WTC11 (cell line): ENCODE data around the gene RASAL2. TPM values are rescaled to one million over a fixed set of nuclear protein-coding genes. Genes with fewer than 3 reads are reported as not detected.

Experiments used
- ATAC-seq: fragments of 200-7000 bp; cut with Tn5 transposase; 2 replicates; pipeline ENCODE4 v1.10.0; 2021; ENCODE audit warnings: mild to moderate bottlenecking, moderate library complexity
- CTCF ChIA-PET: fragments of 300-600 bp; sonication (Branson Sonifier 250); formaldehyde crosslinking; loops from one replicate; lab custom pipeline; 2021; ENCODE audit warnings: antibody characterized with exemption; lab: Charles Lee
- POLR2A ChIA-PET: fragments of 350-600 bp; sonication (Branson Sonifier 250); formaldehyde crosslinking; loops from one replicate; lab custom pipeline; 2021; ENCODE audit warnings: antibody characterized with exemption; lab: Charles Lee
- DNase-seq: peaks from one replicate; pipeline ENCODE4 v3.0.0; 2021; ENCODE audit warnings: low spot score
- H3K27ac Mint-ChIP-seq: 2 replicates; pipeline ENCODE4 v1.8.0; 2021; ENCODE audit warnings: mixed read lengths
- H3K27me3 Mint-ChIP-seq: 2 replicates; pipeline ENCODE4 v1.8.0; 2021; ENCODE audit warnings: low read depth, mild to moderate bottlenecking, moderate library complexity, mixed read lengths
- H3K36me3 Mint-ChIP-seq: 2 replicates; pipeline ENCODE4 v1.8.0; 2021; ENCODE audit warnings: mixed read lengths
- H3K4me1 Mint-ChIP-seq: 2 replicates; pipeline ENCODE4 v1.8.0; 2022; ENCODE audit warnings: mixed read lengths
- H3K4me3 Mint-ChIP-seq: 2 replicates; pipeline ENCODE4 v1.8.0; 2021; ENCODE audit warnings: mild to moderate bottlenecking, moderate library complexity, mixed read lengths
- H3K9me3 Mint-ChIP-seq: 2 replicates; pipeline ENCODE4 v1.8.0; 2021; ENCODE audit warnings: mixed read lengths
- ESRRA ChIP-seq: sonication (generic); formaldehyde crosslinking; IDR thresholded peaks from 2 replicates; pipeline ENCODE4 v1.8.1; 2022; ENCODE audit warnings: mild to moderate bottlenecking, missing genetic modification reagents, borderline replicate concordance
- ETV6 ChIP-seq: sonication (generic); formaldehyde crosslinking; IDR thresholded peaks from 2 replicates; pipeline ENCODE4 v1.8.1; 2022; ENCODE audit warnings: mild to moderate bottlenecking, missing genetic modification reagents
- NFYB ChIP-seq: sonication (generic); formaldehyde crosslinking; conservative IDR thresholded peaks from 2 replicates; pipeline ENCODE4 v1.8.0; 2022; ENCODE audit warnings: low read depth, missing genetic modification reagents
- NR2C2 ChIP-seq: sonication (generic); formaldehyde crosslinking; IDR thresholded peaks from 2 replicates; pipeline ENCODE4 v1.8.0; 2022; ENCODE audit warnings: mild to moderate bottlenecking, missing genetic modification reagents
- SOX15 ChIP-seq: fragments of 250-450 bp; sonication (Bioruptor Pico); IDR thresholded peaks from 2 replicates; pipeline ENCODE4 v1.9.0; 2021; ENCODE audit warnings: mild to moderate bottlenecking
- ZNF263 ChIP-seq: sonication (generic); formaldehyde crosslinking; IDR thresholded peaks from 2 replicates; pipeline ENCODE4 v1.8.1; 2022; ENCODE audit warnings: low read depth, mild to moderate bottlenecking, moderate library complexity, missing genetic modification reagents
- total RNA-seq: library from RNA; stranded (reverse); gene quantifications from 3 replicates; pipeline ENCODE4 v1.2.3, GENCODE V29; 2021
- TF ChIP-seq, protein P1 (sequence below): fragments of 250-450 bp; sonication (Bioruptor Pico); IDR thresholded peaks from 2 replicates; pipeline ENCODE4 v2.1.2; 2022; ENCODE audit warnings: mild to moderate bottlenecking, moderate library complexity
- TF ChIP-seq, protein P2 (sequence below): sonication (generic); formaldehyde crosslinking; IDR thresholded peaks from 2 replicates; pipeline ENCODE4 v1.8.1; 2023; ENCODE audit warnings: mild to moderate bottlenecking, missing genetic modification reagents, moderate library complexity
- TF ChIP-seq, protein P3 (sequence below): sonication (generic); formaldehyde crosslinking; IDR thresholded peaks from 2 replicates; pipeline ENCODE4 v1.8.1; 2023; ENCODE audit warnings: mild to moderate bottlenecking, missing genetic modification reagents
- TF ChIP-seq, protein P4 (sequence below): sonication (generic); formaldehyde crosslinking; IDR thresholded peaks from 2 replicates; pipeline ENCODE4 v1.8.0; 2022; ENCODE audit warnings: missing genetic modification reagents
- TF ChIP-seq, protein P5 (sequence below): fragments of 250-450 bp; sonication (Bioruptor Pico); conservative IDR thresholded peaks from 2 replicates; pipeline ENCODE4 v1.9.0; 2021; ENCODE audit warnings: mild to moderate bottlenecking
- TF ChIP-seq, protein P6 (sequence below): sonication (generic); formaldehyde crosslinking; IDR thresholded peaks from 2 replicates; pipeline ENCODE4 v1.8.0; 2022; ENCODE audit warnings: mild to moderate bottlenecking, missing genetic modification reagents
- TF ChIP-seq, protein P7 (sequence below): sonication (generic); formaldehyde crosslinking; IDR thresholded peaks from 2 replicates; pipeline ENCODE4 v1.8.1; 2023; ENCODE audit warnings: mild to moderate bottlenecking, moderate library complexity, missing genetic modification reagents

Gene RASAL2
- total RNA-seq, 1 experiment from 2014 or later = 29.5 TPM

DNA sequence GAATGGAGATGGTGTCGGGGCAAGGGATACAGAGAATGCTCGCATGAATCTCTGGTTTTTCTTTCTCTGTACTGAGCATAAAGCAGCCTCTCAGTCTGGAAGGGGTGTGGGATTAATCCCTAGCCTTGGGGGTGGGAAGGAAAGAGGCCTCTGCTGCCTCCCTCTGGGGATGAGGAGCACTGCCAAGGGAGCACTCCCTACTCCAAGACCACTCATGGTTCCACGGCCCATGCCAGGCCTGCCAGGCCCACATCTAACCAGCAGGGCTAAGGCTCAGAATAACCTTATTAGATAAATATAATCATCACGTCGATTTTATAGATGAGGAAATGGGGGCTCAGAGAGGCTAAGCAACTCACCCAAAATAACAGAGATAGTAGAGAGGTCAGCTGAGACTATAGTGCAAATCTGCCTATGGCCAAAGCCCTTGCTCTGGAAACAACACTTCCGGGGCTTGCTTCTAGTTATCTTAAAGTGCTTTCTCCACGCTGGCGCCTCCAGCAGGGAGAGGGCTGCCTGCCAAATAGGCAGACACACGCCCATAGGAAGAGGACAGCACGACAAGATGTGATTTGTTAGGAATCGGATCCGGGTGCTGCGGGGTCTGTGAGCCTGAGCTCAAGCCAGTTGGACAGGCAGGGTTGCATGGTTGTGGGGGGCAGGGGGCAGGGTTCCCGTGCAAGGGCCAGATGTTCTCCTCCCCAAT lies 419.5 kb downstream of the RASAL2 start:
- ChIA-PET CTCF (interaction anchor here (1.1 to 6.4 kb wide), 3 partner anchors 12 to 489 kb away, joined by 3 to 54 read pairs (median 3); no protein-coding TSS in a partner anchor), POLR2A (no interaction called here)
- no peaks in the 10 kb centered on the region for H3K36me3 Mint-ChIP-seq
- H3K27ac Mint-ChIP-seq = no peak overlapping the region
- H3K9me3 Mint-ChIP-seq = no peaks in the 10 kb centered on the region
- no peaks in the 10 kb centered on the region; the same call in 1 of the 2 replicates for H3K4me1 Mint-ChIP-seq
- ATAC-seq (peak; percentile 74), DNase-seq (peak; percentile 33)
- no peak overlapping the region for H3K4me3 Mint-ChIP-seq
- TF ChIP-seq, protein P1, sequence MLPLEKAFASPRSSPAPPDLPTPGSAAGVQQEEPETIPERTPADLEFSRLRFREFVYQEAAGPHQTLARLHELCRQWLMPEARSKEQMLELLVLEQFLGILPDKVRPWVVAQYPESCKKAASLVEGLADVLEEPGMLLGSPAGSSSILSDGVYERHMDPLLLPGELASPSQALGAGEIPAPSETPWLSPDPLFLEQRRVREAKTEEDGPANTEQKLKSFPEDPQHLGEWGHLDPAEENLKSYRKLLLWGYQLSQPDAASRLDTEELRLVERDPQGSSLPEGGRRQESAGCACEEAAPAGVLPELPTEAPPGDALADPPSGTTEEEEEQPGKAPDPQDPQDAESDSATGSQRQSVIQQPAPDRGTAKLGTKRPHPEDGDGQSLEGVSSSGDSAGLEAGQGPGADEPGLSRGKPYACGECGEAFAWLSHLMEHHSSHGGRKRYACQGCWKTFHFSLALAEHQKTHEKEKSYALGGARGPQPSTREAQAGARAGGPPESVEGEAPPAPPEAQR (CRISPR knock-in tag) = no peak
- peak; percentile 90 for TF ChIP-seq ZNF263 (CRISPR knock-in tag)
- no peaks in the 10 kb centered on the region for H3K27me3 Mint-ChIP-seq

DNA sequence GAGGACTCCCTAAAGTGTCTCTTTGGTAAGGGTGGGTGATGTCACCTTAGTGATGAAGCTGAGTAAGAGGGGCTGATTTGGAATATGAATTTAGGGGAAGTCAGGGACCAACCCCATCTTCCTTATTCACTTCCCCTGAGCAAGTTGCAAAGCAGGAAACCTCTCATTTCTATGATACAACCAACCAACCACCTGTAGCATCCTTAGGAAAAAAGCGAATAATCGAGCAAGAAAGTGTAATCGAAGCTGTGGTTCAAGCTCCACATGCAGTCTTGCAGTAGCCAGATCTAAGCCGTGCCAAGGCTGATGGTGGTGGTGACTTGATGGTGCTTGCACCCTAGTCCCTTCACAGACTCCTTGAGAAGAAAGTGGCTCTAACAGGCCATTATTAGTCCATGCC lies 422.2 kb downstream of the RASAL2 start:
- Mint-ChIP-seq H3K27ac (no peak overlapping the region), H3K36me3 (no peaks in the 10 kb centered on the region)
- no peak for ATAC-seq

DNA sequence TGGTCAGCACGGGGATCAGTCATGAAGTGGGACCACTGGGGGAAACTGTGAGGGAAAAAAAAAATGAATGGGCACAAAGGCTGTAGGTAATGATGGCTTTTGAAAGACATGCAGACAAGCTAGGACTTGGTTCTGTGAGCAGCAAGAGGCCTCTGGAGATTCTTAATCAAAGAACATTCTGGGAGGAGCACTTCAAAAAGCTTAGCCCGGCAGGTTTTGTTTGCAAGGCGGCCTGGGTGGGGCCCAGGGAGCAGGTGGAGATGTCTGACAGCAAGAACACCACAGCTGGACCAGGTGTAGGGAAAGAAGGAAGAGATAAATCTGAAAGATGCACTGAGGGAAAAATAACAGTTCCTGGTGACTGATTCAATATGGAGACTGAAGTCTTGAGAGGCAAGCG lies 425.0 kb downstream of the RASAL2 start:
- Mint-ChIP-seq H3K9me3 (peaks cover 5% of the 10 kb centered on the region), H3K27me3 (no peaks in the 10 kb centered on the region), H3K36me3 (no peaks in the 10 kb centered on the region), H3K27ac (no peak overlapping the region), H3K4me1 (peaks cover 4% of the 10 kb centered on the region; the same call in 1 of the 2 replicates), H3K4me3 (no peak overlapping the region)
- ATAC-seq = no peak
- ChIA-PET CTCF (interaction anchor here (1.0 to 2.2 kb wide), 3 partner anchors 13 to 19 kb away, joined by 3 to 8 read pairs (median 3); no protein-coding TSS in a partner anchor), POLR2A (no interaction called here)
- DNase-seq = no peak
- TF ChIP-seq ETV6 (CRISPR knock-in tag) = no peak
- TF ChIP-seq ESRRA (CRISPR knock-in tag) = no peak
- TF ChIP-seq, protein P2, sequence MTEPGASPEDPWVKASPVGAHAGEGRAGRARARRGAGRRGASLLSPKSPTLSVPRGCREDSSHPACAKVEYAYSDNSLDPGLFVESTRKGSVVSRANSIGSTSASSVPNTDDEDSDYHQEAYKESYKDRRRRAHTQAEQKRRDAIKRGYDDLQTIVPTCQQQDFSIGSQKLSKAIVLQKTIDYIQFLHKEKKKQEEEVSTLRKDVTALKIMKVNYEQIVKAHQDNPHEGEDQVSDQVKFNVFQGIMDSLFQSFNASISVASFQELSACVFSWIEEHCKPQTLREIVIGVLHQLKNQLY = no peak
- TF ChIP-seq, protein P3, sequence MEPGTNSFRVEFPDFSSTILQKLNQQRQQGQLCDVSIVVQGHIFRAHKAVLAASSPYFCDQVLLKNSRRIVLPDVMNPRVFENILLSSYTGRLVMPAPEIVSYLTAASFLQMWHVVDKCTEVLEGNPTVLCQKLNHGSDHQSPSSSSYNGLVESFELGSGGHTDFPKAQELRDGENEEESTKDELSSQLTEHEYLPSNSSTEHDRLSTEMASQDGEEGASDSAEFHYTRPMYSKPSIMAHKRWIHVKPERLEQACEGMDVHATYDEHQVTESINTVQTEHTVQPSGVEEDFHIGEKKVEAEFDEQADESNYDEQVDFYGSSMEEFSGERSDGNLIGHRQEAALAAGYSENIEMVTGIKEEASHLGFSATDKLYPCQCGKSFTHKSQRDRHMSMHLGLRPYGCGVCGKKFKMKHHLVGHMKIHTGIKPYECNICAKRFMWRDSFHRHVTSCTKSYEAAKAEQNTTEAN = no peak
- TF ChIP-seq, protein P4, sequence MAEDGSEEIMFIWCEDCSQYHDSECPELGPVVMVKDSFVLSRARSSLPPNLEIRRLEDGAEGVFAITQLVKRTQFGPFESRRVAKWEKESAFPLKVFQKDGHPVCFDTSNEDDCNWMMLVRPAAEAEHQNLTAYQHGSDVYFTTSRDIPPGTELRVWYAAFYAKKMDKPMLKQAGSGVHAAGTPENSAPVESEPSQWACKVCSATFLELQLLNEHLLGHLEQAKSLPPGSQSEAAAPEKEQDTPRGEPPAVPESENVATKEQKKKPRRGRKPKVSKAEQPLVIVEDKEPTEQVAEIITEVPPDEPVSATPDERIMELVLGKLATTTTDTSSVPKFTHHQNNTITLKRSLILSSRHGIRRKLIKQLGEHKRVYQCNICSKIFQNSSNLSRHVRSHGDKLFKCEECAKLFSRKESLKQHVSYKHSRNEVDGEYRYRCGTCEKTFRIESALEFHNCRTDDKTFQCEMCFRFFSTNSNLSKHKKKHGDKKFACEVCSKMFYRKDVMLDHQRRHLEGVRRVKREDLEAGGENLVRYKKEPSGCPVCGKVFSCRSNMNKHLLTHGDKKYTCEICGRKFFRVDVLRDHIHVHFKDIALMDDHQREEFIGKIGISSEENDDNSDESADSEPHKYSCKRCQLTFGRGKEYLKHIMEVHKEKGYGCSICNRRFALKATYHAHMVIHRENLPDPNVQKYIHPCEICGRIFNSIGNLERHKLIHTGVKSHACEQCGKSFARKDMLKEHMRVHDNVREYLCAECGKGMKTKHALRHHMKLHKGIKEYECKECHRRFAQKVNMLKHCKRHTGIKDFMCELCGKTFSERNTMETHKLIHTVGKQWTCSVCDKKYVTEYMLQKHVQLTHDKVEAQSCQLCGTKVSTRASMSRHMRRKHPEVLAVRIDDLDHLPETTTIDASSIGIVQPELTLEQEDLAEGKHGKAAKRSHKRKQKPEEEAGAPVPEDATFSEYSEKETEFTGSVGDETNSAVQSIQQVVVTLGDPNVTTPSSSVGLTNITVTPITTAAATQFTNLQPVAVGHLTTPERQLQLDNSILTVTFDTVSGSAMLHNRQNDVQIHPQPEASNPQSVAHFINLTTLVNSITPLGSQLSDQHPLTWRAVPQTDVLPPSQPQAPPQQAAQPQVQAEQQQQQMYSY (CRISPR knock-in tag) = no peak
- TF ChIP-seq, protein P5, sequence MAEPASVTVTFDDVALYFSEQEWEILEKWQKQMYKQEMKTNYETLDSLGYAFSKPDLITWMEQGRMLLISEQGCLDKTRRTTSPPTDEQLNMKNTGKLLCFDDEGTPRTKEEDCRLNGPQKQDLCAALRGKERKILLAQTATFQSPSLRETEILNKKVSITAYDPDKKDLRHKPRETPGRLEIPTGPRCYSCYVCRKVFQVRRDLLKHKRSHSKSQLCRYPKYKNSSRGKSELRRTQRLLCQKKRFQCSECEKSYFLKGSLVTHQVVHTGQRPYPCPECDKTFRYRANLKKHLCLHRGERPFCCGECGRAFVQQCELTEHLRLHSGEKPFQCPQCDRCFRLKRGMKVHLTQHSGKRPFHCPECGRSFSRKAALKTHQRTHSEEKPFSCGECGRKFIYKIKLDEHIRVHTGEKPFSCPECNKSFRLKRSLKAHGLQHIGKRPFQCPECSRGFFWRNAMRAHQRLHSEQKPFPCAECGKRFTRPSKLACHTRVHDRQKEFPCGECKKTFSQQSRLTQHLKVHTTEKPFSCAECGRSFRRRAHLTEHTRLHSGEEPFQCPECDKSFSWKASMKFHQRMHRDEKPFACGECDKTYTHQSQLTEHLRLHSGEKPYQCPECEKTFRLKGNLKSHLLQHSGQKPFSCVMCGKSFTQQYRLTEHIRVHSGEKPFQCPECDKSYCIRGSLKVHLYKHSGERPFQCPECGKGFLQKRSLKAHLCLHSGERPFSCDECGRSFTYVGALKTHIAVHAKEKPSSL = no peak

More for the DNA sequence above, 422.2 kb downstream of the RASAL2 start:
- H3K9me3 Mint-ChIP-seq = peaks cover 5% of the 10 kb centered on the region
- TF ChIP-seq NR2C2 (CRISPR knock-in tag) (no peak), NFYB (CRISPR knock-in tag) (no peak), SOX15 (CRISPR knock-in tag) (no peak)
- TF ChIP-seq, protein P2 = no peak
- TF ChIP-seq, protein P6, sequence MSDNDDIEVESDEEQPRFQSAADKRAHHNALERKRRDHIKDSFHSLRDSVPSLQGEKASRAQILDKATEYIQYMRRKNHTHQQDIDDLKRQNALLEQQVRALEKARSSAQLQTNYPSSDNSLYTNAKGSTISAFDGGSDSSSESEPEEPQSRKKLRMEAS (CRISPR knock-in tag) = no peak
- TF ChIP-seq, protein P5 = no peak
- TF ChIP-seq, protein P7, sequence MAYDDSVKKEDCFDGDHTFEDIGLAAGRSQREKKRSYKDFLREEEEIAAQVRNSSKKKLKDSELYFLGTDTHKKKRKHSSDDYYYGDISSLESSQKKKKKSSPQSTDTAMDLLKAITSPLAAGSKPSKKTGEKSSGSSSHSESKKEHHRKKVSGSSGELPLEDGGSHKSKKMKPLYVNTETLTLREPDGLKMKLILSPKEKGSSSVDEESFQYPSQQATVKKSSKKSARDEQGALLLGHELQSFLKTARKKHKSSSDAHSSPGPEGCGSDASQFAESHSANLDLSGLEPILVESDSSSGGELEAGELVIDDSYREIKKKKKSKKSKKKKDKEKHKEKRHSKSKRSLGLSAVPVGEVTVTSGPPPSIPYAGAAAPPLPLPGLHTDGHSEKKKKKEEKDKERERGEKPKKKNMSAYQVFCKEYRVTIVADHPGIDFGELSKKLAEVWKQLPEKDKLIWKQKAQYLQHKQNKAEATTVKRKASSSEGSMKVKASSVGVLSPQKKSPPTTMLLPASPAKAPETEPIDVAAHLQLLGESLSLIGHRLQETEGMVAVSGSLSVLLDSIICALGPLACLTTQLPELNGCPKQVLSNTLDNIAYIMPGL (CRISPR knock-in tag) = no peak
- TF ChIP-seq, all 79 proteins: peak for 0
- Mint-ChIP-seq H3K4me3 (no peak overlapping the region), H3K27me3 (no peaks in the 10 kb centered on the region), H3K4me1 (peaks cover 4% of the 10 kb centered on the region; the same call in 1 of the 2 replicates)
- CTCF ChIA-PET = interaction anchor here (0.6 to 1.8 kb wide), 2 partner anchors 14 to 92 kb away, joined by 4 to 5 read pairs; no protein-coding TSS in a partner anchor
- POLR2A ChIA-PET = no interaction called here
- DNase-seq = no peak
